Measurements from ENCODE around the gene ATP8B4.

DNA sequence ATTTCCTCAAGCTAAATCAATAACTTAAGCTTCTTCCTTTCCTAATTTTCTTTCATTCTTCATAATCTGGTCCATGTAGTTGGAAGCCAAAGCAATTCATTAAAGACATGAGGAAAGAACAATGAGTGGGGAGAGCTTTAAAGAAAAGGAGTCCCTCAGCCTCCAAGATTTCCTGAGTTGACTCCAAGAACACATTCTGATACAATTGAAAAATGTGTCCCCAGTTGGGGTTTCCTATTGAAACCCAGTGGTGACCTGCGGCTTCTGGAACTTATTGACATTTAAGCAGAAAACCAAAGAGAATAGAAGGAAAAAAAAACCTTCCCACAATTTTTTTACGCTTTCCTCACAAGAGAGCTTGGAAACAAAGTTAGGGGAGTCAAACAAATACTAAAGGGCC lies 37.0 kb downstream of the ATP8B4 start:
- TF ChIP-seq EZH2 (IDR thresholded peaks at IDR 0.05; ENCODE audit: borderline replicate concordance, low read depth, low read length, severe bottlenecking) = no peak
- TF ChIP-seq, protein P1, sequence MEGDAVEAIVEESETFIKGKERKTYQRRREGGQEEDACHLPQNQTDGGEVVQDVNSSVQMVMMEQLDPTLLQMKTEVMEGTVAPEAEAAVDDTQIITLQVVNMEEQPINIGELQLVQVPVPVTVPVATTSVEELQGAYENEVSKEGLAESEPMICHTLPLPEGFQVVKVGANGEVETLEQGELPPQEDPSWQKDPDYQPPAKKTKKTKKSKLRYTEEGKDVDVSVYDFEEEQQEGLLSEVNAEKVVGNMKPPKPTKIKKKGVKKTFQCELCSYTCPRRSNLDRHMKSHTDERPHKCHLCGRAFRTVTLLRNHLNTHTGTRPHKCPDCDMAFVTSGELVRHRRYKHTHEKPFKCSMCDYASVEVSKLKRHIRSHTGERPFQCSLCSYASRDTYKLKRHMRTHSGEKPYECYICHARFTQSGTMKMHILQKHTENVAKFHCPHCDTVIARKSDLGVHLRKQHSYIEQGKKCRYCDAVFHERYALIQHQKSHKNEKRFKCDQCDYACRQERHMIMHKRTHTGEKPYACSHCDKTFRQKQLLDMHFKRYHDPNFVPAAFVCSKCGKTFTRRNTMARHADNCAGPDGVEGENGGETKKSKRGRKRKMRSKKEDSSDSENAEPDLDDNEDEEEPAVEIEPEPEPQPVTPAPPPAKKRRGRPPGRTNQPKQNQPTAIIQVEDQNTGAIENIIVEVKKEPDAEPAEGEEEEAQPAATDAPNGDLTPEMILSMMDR (IDR thresholded peaks at IDR 0.05; ENCODE audit: borderline replicate concordance, extremely low read depth, low read length, poor library complexity, severe bottlenecking) = no peak

Data from DND-41 (cell line).